Measurements from ENCODE around the gene SFMBT2. TPM values are rescaled to one million over a fixed set of nuclear protein-coding genes. Genes with fewer than 3 reads are reported as not detected.

The SFMBT2 gene
- polyA plus RNA-seq, 1 experiment: 0.06 TPM

GRCh38 chr10:7385114-7385513 lies 25.7 kb downstream of the SFMBT2 start:
- ChIA-PET POLR2A (no interaction called here), CTCF (no interaction called here)

GRCh38 chr10:7383442-7383841 lies 27.4 kb downstream of the SFMBT2 start:
- Histone ChIP-seq H3K27me3 (ENCODE audit: control insufficient read depth, insufficient read depth, low read length) (no peaks in the 10 kb centered on the region), H3K36me3 (ENCODE audit: control insufficient read depth, insufficient read depth, low read length) (no peaks in the 10 kb centered on the region), H3K4me3 (ENCODE audit: low read depth, low read length) (no peak overlapping the region)
- DNase-seq (ENCODE audit: low read depth): no peak
- TF ChIP-seq CTCF (IDR thresholded peaks at IDR 0.05; ENCODE audit: insufficient read depth, low read depth, low read length): no peak
- ChIA-PET CTCF (no interaction called here), POLR2A (no interaction called here)

More at GRCh38 chr10:7385114-7385513, 25.7 kb downstream of the SFMBT2 start:
- DNase-seq (ENCODE audit: low read depth): no peak
- H3K36me3 ChIP-seq (ENCODE audit: control insufficient read depth, insufficient read depth, low read length): no peaks in the 10 kb centered on the region
- no peak for TF ChIP-seq CTCF (IDR thresholded peaks at IDR 0.05; ENCODE audit: insufficient read depth, low read depth, low read length)
- no peak overlapping the region for H3K4me3 ChIP-seq (ENCODE audit: low read depth, low read length)
- H3K27me3 ChIP-seq (ENCODE audit: control insufficient read depth, insufficient read depth, low read length): no peaks in the 10 kb centered on the region

- H3K4me3 ChIP-seq (ENCODE audit: low read depth, low read length): no peak overlapping the region
- CTCF ChIA-PET: interaction anchor here (0.7 to 1.0 kb wide), 2 partner anchors 14 to 304 kb away, joined by 3 to 5 read pairs; no protein-coding TSS in a partner anchor
- H3K36me3 ChIP-seq (ENCODE audit: control insufficient read depth, insufficient read depth, low read length): no peaks in the 10 kb centered on the region
- H3K27me3 ChIP-seq (ENCODE audit: control insufficient read depth, insufficient read depth, low read length): no peaks in the 10 kb centered on the region
- TF ChIP-seq CTCF (IDR thresholded peaks at IDR 0.05; ENCODE audit: insufficient read depth, low read depth, low read length): no peak
- no peak for DNase-seq (ENCODE audit: low read depth)
- POLR2A ChIA-PET: no interaction called here
Observed at GRCh38 chr10:7380704-7381241, 30.1 kb downstream of the SFMBT2 start.

GRCh38 chr10:7378602-7379403 lies 32.0 kb downstream of the SFMBT2 start:
- no peaks in the 10 kb centered on the region for H3K27me3 ChIP-seq (ENCODE audit: control insufficient read depth, insufficient read depth, low read length)
- H3K4me3 ChIP-seq (ENCODE audit: low read depth, low read length): no peak overlapping the region
- TF ChIP-seq CTCF (IDR thresholded peaks at IDR 0.05; ENCODE audit: insufficient read depth, low read depth, low read length): no peak
- ChIA-PET CTCF (no interaction called here), POLR2A (no interaction called here)
- DNase-seq (ENCODE audit: low read depth): no peak
- no peaks in the 10 kb centered on the region for H3K36me3 ChIP-seq (ENCODE audit: control insufficient read depth, insufficient read depth, low read length)

GRCh38 chr10:7377614-7378248 lies 33.1 kb downstream of the SFMBT2 start:
- Histone ChIP-seq H3K4me3 (ENCODE audit: low read depth, low read length) (no peak overlapping the region), H3K36me3 (ENCODE audit: control insufficient read depth, insufficient read depth, low read length) (no peaks in the 10 kb centered on the region), H3K27me3 (ENCODE audit: control insufficient read depth, insufficient read depth, low read length) (no peaks in the 10 kb centered on the region)
- DNase-seq (ENCODE audit: low read depth): no peak
- no peak for TF ChIP-seq CTCF (IDR thresholded peaks at IDR 0.05; ENCODE audit: insufficient read depth, low read depth, low read length)
- ChIA-PET CTCF (no interaction called here), POLR2A (no interaction called here)
